ENCODE data around the gene GPR161. TPM values are rescaled to one million over a fixed set of nuclear protein-coding genes. Genes with fewer than 3 reads are reported as not detected.

GPR161 gene
- total RNA-seq, 1 donor from 2014 or later: 40.9 TPM

DNA sequence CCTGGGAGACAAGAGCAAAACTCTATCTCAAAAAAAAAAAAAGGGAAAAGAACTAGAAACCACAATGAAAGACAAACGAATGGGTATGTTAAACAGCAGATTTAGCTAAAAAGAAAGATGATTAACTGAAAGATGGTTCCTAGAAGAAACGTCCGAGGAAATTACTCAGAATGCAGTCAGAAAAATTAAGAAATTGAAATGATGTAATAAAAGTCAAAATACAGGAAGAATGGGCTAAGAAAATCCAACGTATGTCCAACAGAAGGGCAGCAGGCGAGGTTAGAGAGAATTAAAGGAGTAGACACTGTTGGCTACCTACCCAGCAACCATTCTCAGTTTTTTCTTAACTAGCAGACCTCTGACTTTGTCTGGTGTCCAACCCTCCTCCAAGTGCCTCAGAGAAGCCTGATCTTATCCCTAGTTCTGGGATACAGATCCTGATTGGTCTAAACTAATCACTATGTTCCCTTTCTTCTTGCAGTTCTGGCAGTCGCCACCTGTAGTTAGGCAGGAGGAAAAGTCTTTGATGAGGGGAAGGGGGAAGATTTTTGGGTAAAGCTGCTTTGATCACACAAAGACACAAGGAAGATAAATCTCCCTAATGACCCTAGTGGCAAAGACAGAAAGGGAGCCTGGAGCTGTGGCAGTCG is 25.7 kb downstream of the GPR161 start:
- TF ChIP-seq, protein P1, sequence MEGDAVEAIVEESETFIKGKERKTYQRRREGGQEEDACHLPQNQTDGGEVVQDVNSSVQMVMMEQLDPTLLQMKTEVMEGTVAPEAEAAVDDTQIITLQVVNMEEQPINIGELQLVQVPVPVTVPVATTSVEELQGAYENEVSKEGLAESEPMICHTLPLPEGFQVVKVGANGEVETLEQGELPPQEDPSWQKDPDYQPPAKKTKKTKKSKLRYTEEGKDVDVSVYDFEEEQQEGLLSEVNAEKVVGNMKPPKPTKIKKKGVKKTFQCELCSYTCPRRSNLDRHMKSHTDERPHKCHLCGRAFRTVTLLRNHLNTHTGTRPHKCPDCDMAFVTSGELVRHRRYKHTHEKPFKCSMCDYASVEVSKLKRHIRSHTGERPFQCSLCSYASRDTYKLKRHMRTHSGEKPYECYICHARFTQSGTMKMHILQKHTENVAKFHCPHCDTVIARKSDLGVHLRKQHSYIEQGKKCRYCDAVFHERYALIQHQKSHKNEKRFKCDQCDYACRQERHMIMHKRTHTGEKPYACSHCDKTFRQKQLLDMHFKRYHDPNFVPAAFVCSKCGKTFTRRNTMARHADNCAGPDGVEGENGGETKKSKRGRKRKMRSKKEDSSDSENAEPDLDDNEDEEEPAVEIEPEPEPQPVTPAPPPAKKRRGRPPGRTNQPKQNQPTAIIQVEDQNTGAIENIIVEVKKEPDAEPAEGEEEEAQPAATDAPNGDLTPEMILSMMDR (IDR thresholded peaks at IDR 0.05; ENCODE audit: unreplicated experiment): no peak
- Mint-ChIP-seq H3K9me3 (ENCODE audit: unreplicated experiment) (no peaks in the 10 kb centered on the region), H3K27me3 (ENCODE audit: unreplicated experiment) (no peaks in the 10 kb centered on the region), H3K27ac (ENCODE audit: unreplicated experiment) (no peak overlapping the region), H3K36me3 (ENCODE audit: low read depth, unreplicated experiment) (peaks cover 11% of the 10 kb centered on the region), H3K4me3 (ENCODE audit: unreplicated experiment) (no peak overlapping the region), H3K4me1 (ENCODE audit: unreplicated experiment) (no peaks in the 10 kb centered on the region)
- no peak for DNase-seq (ENCODE audit: low spot score)

DNA sequence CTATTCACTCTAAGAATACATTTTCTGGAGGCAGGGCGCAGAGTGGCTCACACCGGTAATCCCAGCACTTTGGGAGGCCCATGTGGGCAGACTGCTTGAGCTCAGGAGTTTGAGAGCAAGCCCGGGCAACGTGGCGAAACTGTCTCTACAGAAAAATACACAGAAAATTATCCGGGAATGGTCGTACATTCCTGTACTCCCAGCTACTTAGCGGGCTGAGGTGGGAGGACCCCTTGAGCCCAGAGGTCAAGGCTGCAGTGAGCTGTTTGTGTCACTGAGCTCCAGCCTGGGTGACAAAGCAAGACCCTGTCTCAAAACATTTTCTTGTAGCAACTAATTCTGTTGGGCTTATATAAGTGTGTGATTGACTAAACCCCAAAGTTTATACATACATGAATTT is 30.5 kb downstream of the GPR161 start:
- Mint-ChIP-seq H3K4me1 (ENCODE audit: unreplicated experiment) (no peaks in the 10 kb centered on the region), H3K9me3 (ENCODE audit: unreplicated experiment) (no peaks in the 10 kb centered on the region), H3K4me3 (ENCODE audit: unreplicated experiment) (no peak overlapping the region)

GRCh38 chr1:168105846-168106245 is 30.9 kb downstream of the GPR161 start:
- H3K27ac Mint-ChIP-seq (ENCODE audit: unreplicated experiment): no peak overlapping the region
- H3K9me3 Mint-ChIP-seq (ENCODE audit: unreplicated experiment): no peaks in the 10 kb centered on the region
- H3K4me3 Mint-ChIP-seq (ENCODE audit: unreplicated experiment): no peak overlapping the region
- H3K4me1 Mint-ChIP-seq (ENCODE audit: unreplicated experiment): no peaks in the 10 kb centered on the region
- DNase-seq (ENCODE audit: low spot score): no peak
- TF ChIP-seq, protein P1 (IDR thresholded peaks at IDR 0.05; ENCODE audit: unreplicated experiment): no peak
- H3K36me3 Mint-ChIP-seq (ENCODE audit: low read depth, unreplicated experiment): peaks cover 12% of the 10 kb centered on the region
- H3K27me3 Mint-ChIP-seq (ENCODE audit: unreplicated experiment): peaks cover 2% of the 10 kb centered on the region

More for the DNA sequence above, 30.5 kb downstream of the GPR161 start:
- no peak overlapping the region for H3K27ac Mint-ChIP-seq (ENCODE audit: unreplicated experiment)
- DNase-seq (ENCODE audit: low spot score): no peak
- TF ChIP-seq, protein P1 (IDR thresholded peaks at IDR 0.05; ENCODE audit: unreplicated experiment): no peak
- peaks cover 2% of the 10 kb centered on the region for H3K27me3 Mint-ChIP-seq (ENCODE audit: unreplicated experiment)
- H3K36me3 Mint-ChIP-seq (ENCODE audit: low read depth, unreplicated experiment): peaks cover 12% of the 10 kb centered on the region

GRCh38 chr1:168104535-168104934 is 32.2 kb downstream of the GPR161 start:
- Mint-ChIP-seq H3K36me3 (ENCODE audit: low read depth, unreplicated experiment) (peaks cover 13% of the 10 kb centered on the region), H3K27ac (ENCODE audit: unreplicated experiment) (no peak overlapping the region), H3K27me3 (ENCODE audit: unreplicated experiment) (peaks cover 2% of the 10 kb centered on the region), H3K4me1 (ENCODE audit: unreplicated experiment) (no peaks in the 10 kb centered on the region), H3K9me3 (ENCODE audit: unreplicated experiment) (no peaks in the 10 kb centered on the region), H3K4me3 (ENCODE audit: unreplicated experiment) (no peak overlapping the region)
- DNase-seq (ENCODE audit: low spot score): no peak
- TF ChIP-seq, protein P1 (IDR thresholded peaks at IDR 0.05; ENCODE audit: unreplicated experiment): no peak

GRCh38 chr1:168102487-168102886 is 34.2 kb downstream of the GPR161 start:
- no peak overlapping the region for H3K4me3 Mint-ChIP-seq (ENCODE audit: unreplicated experiment)
- peaks cover 2% of the 10 kb centered on the region for H3K27me3 Mint-ChIP-seq (ENCODE audit: unreplicated experiment)
- H3K4me1 Mint-ChIP-seq (ENCODE audit: unreplicated experiment): no peaks in the 10 kb centered on the region

More at GRCh38 chr1:168102487-168102886, 34.2 kb downstream of the GPR161 start:
- no peak overlapping the region for H3K27ac Mint-ChIP-seq (ENCODE audit: unreplicated experiment)
- H3K9me3 Mint-ChIP-seq (ENCODE audit: unreplicated experiment): no peaks in the 10 kb centered on the region
- DNase-seq (ENCODE audit: low spot score): no peak
- TF ChIP-seq, protein P1 (IDR thresholded peaks at IDR 0.05; ENCODE audit: unreplicated experiment): no peak
- peaks cover 31% of the 10 kb centered on the region for H3K36me3 Mint-ChIP-seq (ENCODE audit: low read depth, unreplicated experiment)

Data from endothelial cell (in vitro differentiated cells).